Vagina (tissue), 2 donors: ENCODE results near the gene ZNF423. TPM values are rescaled to one million over a fixed set of nuclear protein-coding genes. Genes with fewer than 3 reads are reported as not detected.

Experiments used
- DNase-seq, 2 donors: peaks; one replicate each; pipeline ENCODE4 v3.0.0-alpha.2; 2017; ENCODE audit errors: extremely low spot score in 2 of 2
- H3K27ac ChIP-seq: fragments of 200-600 bp; sonication (generic); one replicate; pipeline ENCODE4 v1.5.1; 2019
- H3K27me3 ChIP-seq: fragments of 200-600 bp; sonication (generic); one replicate; pipeline ENCODE4 v1.5.1; 2019
- H3K36me3 ChIP-seq, 2 donors: fragments of 200-600 bp; sonication (generic); one replicate each; pipeline ENCODE4 v1.5.1; 2017 to 2019
- H3K4me1 ChIP-seq: fragments of 200-600 bp; sonication (generic); one replicate; pipeline ENCODE4 v1.5.1; 2019
- H3K4me3 ChIP-seq, 2 donors: fragments of 200-600 bp; sonication (generic); 1 replicate in 1 of 2; 2 replicates in 1 of 2; pipeline ENCODE4 v1.5.1; 2016 to 2019
- H3K9me3 ChIP-seq: fragments of 200-600 bp; sonication (generic); one replicate; pipeline ENCODE4 v1.5.1; 2019
- CTCF ChIP-seq, 3 experiments: fragments of 450-650 bp in 2 of 3; fragments of 200-600 bp in 1 of 3; sonication (generic) in 1 of 3; IDR thresholded peaks; one replicate each; pipeline ENCODE4 v1.5.1; 2017 to 2019; ENCODE audit warnings: antibody characterized with exemption in 3 of 3, mild to moderate bottlenecking in 2 of 3, moderate library complexity in 2 of 3
- POLR2A ChIP-seq, 2 donors: fragments of 450-650 bp; IDR thresholded peaks; one replicate each; pipeline ENCODE4 v1.6.1; 2017; ENCODE audit warnings: antibody characterized with exemption in 2 of 2, mild to moderate bottlenecking in 2 of 2, moderate library complexity in 2 of 2
- POLR2AphosphoS5 ChIP-seq, 2 donors: sonication (generic); formaldehyde crosslinking; IDR thresholded peaks; one replicate each; pipeline ENCODE4 v1.9.0; 2017; ENCODE audit warnings: antibody characterized with exemption in 2 of 2, mild to moderate bottlenecking in 2 of 2, low read depth in 1 of 2; ENCODE audit not compliant: insufficient read depth in 1 of 2
- intact Hi-C: fragments of 100-400 bp; cut with DNase I; formaldehyde crosslinking; loops from one replicate; pipeline ENCODE4 v1.15.1; 2023
- total RNA-seq: library from RNA; depleted of rRNA; stranded (reverse); fragments of >200 nt; gene quantifications from one replicate; pipeline ENCODE4 v1.2.3, GENCODE V29; 2016

The ZNF423 gene
- total RNA-seq, 1 donor from 2014 or later = 10.3 TPM

GRCh38 chr16:49590166-49590871, 265.6 kb downstream of the ZNF423 start:
- H3K4me3 ChIP-seq = no peak overlapping the region
- peaks cover 8% of the 10 kb centered on the region for H3K4me1 ChIP-seq
- intact Hi-C loops = no loop called here
- H3K27me3 ChIP-seq = no peaks in the 10 kb centered on the region
- DNase-seq = no peak
- TF ChIP-seq CTCF (IDR thresholded peaks at IDR 0.05) (no peak), POLR2A (IDR thresholded peaks at IDR 0.05) (no peak), POLR2AphosphoS5 (IDR thresholded peaks at IDR 0.05; ENCODE audit: insufficient read depth in 1 of 2, low read depth in 1 of 2) (no peak)
- no peak overlapping the region for H3K27ac ChIP-seq
- H3K9me3 ChIP-seq = no peaks in the 10 kb centered on the region
- H3K36me3 ChIP-seq = no peaks in the 10 kb centered on the region

- DNase-seq = no peak
- Histone ChIP-seq H3K4me3 (no peak overlapping the region), H3K4me1 (peaks cover under 1% of the 10 kb centered on the region), H3K27me3 (no peaks in the 10 kb centered on the region), H3K36me3 (no peaks in the 10 kb centered on the region), H3K9me3 (no peaks in the 10 kb centered on the region), H3K27ac (no peak overlapping the region)
- intact Hi-C loops = loop anchor here (10.0 kb wide), 1 partner anchor 95 kb away; no protein-coding TSS in a partner anchor
- no peak for TF ChIP-seq POLR2AphosphoS5 (IDR thresholded peaks at IDR 0.05; ENCODE audit: insufficient read depth in 1 of 2, low read depth in 1 of 2)
- no peak for TF ChIP-seq CTCF (IDR thresholded peaks at IDR 0.05)
Observed at GRCh38 chr16:49589544-49590031, 266.3 kb downstream of the ZNF423 start.

- Histone ChIP-seq H3K27me3 (no peaks in the 10 kb centered on the region), H3K9me3 (no peaks in the 10 kb centered on the region), H3K36me3 (no peaks in the 10 kb centered on the region), H3K4me1 (no peaks in the 10 kb centered on the region), H3K4me3 (no peak overlapping the region), H3K27ac (no peak overlapping the region)
- intact Hi-C loops = loop anchor here (10.0 kb wide), 1 partner anchor 94 kb away; no protein-coding TSS in a partner anchor
- no peak for TF ChIP-seq POLR2AphosphoS5 (IDR thresholded peaks at IDR 0.05; ENCODE audit: insufficient read depth in 1 of 2, low read depth in 1 of 2)
- no peak for TF ChIP-seq CTCF (IDR thresholded peaks at IDR 0.05)
- no peak for TF ChIP-seq POLR2A (IDR thresholded peaks at IDR 0.05)
- no peak for DNase-seq
Observed at GRCh38 chr16:49588729-49589384, 267.1 kb downstream of the ZNF423 start.

DNA sequence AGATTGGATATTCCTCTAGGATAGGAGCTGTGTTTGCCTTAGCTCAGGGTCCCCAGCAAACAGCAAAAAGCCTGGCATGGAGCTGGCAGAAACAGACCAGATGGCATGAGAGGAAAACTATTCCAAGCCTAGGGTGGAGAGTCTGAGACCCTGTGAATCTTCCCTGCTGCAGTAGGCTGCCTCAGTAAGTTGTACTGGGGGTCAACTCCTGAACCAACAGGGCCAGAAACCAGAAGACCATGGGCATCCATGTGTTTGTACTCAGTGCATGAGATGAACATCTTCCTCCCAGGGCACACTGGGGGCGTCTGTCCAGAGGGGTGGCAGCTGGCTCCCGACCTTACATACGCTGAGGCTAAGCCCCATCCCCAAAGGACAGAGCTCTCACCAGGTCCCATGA, 267.9 kb downstream of the ZNF423 start:
- Histone ChIP-seq H3K4me3 (no peak overlapping the region), H3K27ac (no peak overlapping the region), H3K27me3 (no peaks in the 10 kb centered on the region), H3K4me1 (no peaks in the 10 kb centered on the region), H3K36me3 (no peaks in the 10 kb centered on the region), H3K9me3 (no peaks in the 10 kb centered on the region)
- intact Hi-C loops = loop anchor here (10.0 kb wide), 1 partner anchor 93 kb away; no protein-coding TSS in a partner anchor
- DNase-seq = no peak
- TF ChIP-seq POLR2AphosphoS5 (IDR thresholded peaks at IDR 0.05; ENCODE audit: insufficient read depth in 1 of 2, low read depth in 1 of 2) (no peak), CTCF (IDR thresholded peaks at IDR 0.05) (no peak), POLR2A (IDR thresholded peaks at IDR 0.05) (no peak)

DNA sequence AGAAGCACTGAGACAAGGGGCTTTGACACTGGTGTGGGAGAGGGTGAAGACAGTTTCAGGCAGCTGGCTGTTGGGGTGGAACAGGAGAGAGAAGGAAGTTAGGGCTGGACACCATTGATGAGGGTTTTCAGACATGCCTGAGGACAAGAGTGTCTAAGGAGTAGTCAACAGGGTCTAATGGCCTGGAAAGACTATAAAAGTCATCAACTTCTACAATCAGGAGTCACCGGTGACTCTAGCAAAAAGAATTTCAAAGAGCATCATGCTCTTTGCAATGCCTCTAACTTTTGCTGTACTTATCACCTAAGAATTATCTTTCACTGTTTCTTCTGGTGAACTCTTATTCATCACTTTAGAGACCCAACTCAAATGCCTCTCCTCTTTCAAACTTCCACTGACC, 268.4 kb downstream of the ZNF423 start:
- Histone ChIP-seq H3K36me3 (no peaks in the 10 kb centered on the region), H3K27ac (no peak overlapping the region), H3K27me3 (no peaks in the 10 kb centered on the region), H3K9me3 (no peaks in the 10 kb centered on the region), H3K4me1 (no peaks in the 10 kb centered on the region), H3K4me3 (no peak overlapping the region)
- intact Hi-C loops = loop anchor here (10.0 kb wide), 1 partner anchor 93 kb away; no protein-coding TSS in a partner anchor
- TF ChIP-seq POLR2AphosphoS5 (IDR thresholded peaks at IDR 0.05; ENCODE audit: insufficient read depth in 1 of 2, low read depth in 1 of 2) (no peak), POLR2A (IDR thresholded peaks at IDR 0.05) (no peak), CTCF (IDR thresholded peaks at IDR 0.05) (no peak)
- no peak for DNase-seq
